ENCODE results near the gene PKD2L1.

Gene PKD2L1

GRCh38 chr10:100340948-100341847, 11.2 kb upstream of the PKD2L1 start:
- H3K9ac ChIP-seq (ENCODE audit: insufficient read length, low read depth) = no peak overlapping the region
- H3K4me3 ChIP-seq (ENCODE audit: insufficient read length, low read depth) = no peak overlapping the region
- H3K36me3 ChIP-seq (ENCODE audit: insufficient read depth, insufficient read length, low read length) = no peaks in the 10 kb centered on the region
- no peak for TF ChIP-seq ZNF274 (IDR thresholded peaks at IDR 0.05; ENCODE audit: low read depth, low read length)
- TF ChIP-seq SUZ12 (IDR thresholded peaks at IDR 0.05; ENCODE audit: extremely low read depth, insufficient read depth, insufficient read length) = no peak
- TF ChIP-seq YY1 (IDR thresholded peaks at IDR 0.05; ENCODE audit: insufficient read depth, insufficient read length) = no peak
- H3K27me3 ChIP-seq (ENCODE audit: insufficient read depth, insufficient read length) = no peaks in the 10 kb centered on the region
- H3K4me1 ChIP-seq (ENCODE audit: insufficient read depth, insufficient read length) = peaks cover 6% of the 10 kb centered on the region
- no peak for DNase-seq (ENCODE audit: low read depth, low spot score)
- H3K9me3 ChIP-seq (ENCODE audit: insufficient read depth, low read length) = no peaks in the 10 kb centered on the region

GRCh38 chr10:100339236-100339635, 9.2 kb upstream of the PKD2L1 start:
- DNase-seq (ENCODE audit: low read depth, low spot score) = no peak
- Histone ChIP-seq H3K4me3 (ENCODE audit: insufficient read length, low read depth) (no peak overlapping the region), H3K36me3 (ENCODE audit: insufficient read depth, insufficient read length, low read length) (no peaks in the 10 kb centered on the region), H3K9ac (ENCODE audit: insufficient read length, low read depth) (no peak overlapping the region), H3K9me3 (ENCODE audit: insufficient read depth, low read length) (no peaks in the 10 kb centered on the region), H3K4me1 (ENCODE audit: insufficient read depth, insufficient read length) (peaks cover 6% of the 10 kb centered on the region), H3K27me3 (ENCODE audit: insufficient read depth, insufficient read length) (no peaks in the 10 kb centered on the region)
- TF ChIP-seq YY1 (IDR thresholded peaks at IDR 0.05; ENCODE audit: insufficient read depth, insufficient read length) (no peak), SUZ12 (IDR thresholded peaks at IDR 0.05; ENCODE audit: extremely low read depth, insufficient read depth, insufficient read length) (no peak), ZNF274 (IDR thresholded peaks at IDR 0.05; ENCODE audit: low read depth, low read length) (no peak)

- H3K9ac ChIP-seq (ENCODE audit: insufficient read length, low read depth) = no peak overlapping the region
- no peaks in the 10 kb centered on the region for H3K27me3 ChIP-seq (ENCODE audit: insufficient read depth, insufficient read length)
- H3K4me3 ChIP-seq (ENCODE audit: insufficient read length, low read depth) = no peak overlapping the region
- H3K36me3 ChIP-seq (ENCODE audit: insufficient read depth, insufficient read length, low read length) = no peaks in the 10 kb centered on the region
- peaks cover 6% of the 10 kb centered on the region for H3K4me1 ChIP-seq (ENCODE audit: insufficient read depth, insufficient read length)
- H3K9me3 ChIP-seq (ENCODE audit: insufficient read depth, low read length) = no peaks in the 10 kb centered on the region
- TF ChIP-seq YY1 (IDR thresholded peaks at IDR 0.05; ENCODE audit: insufficient read depth, insufficient read length) (no peak), SUZ12 (IDR thresholded peaks at IDR 0.05; ENCODE audit: extremely low read depth, insufficient read depth, insufficient read length) (no peak), ZNF274 (IDR thresholded peaks at IDR 0.05; ENCODE audit: low read depth, low read length) (no peak)
- DNase-seq (ENCODE audit: low read depth, low spot score) = peak; percentile 30
Measured at GRCh38 chr10:100338434-100339036, 8.5 kb upstream of the PKD2L1 start.

GRCh38 chr10:100334762-100335161, 4.7 kb upstream of the PKD2L1 start:
- Histone ChIP-seq H3K9me3 (ENCODE audit: insufficient read depth, low read length) (no peaks in the 10 kb centered on the region), H3K4me1 (ENCODE audit: insufficient read depth, insufficient read length) (no peaks in the 10 kb centered on the region), H3K9ac (ENCODE audit: insufficient read length, low read depth) (no peak overlapping the region), H3K36me3 (ENCODE audit: insufficient read depth, insufficient read length, low read length) (no peaks in the 10 kb centered on the region), H3K4me3 (ENCODE audit: insufficient read length, low read depth) (no peak overlapping the region), H3K27me3 (ENCODE audit: insufficient read depth, insufficient read length) (no peaks in the 10 kb centered on the region)
- DNase-seq (ENCODE audit: low read depth, low spot score) = no peak
- no peak for TF ChIP-seq ZNF274 (IDR thresholded peaks at IDR 0.05; ENCODE audit: low read depth, low read length)
- no peak for TF ChIP-seq YY1 (IDR thresholded peaks at IDR 0.05; ENCODE audit: insufficient read depth, insufficient read length)
- TF ChIP-seq SUZ12 (IDR thresholded peaks at IDR 0.05; ENCODE audit: extremely low read depth, insufficient read depth, insufficient read length) = no peak

GRCh38 chr10:100333661-100334440, 3.8 kb upstream of the PKD2L1 start:
- H3K27me3 ChIP-seq (ENCODE audit: insufficient read depth, insufficient read length) = no peaks in the 10 kb centered on the region
- no peak for TF ChIP-seq SUZ12 (IDR thresholded peaks at IDR 0.05; ENCODE audit: extremely low read depth, insufficient read depth, insufficient read length)
- no peaks in the 10 kb centered on the region for H3K9me3 ChIP-seq (ENCODE audit: insufficient read depth, low read length)
- no peak overlapping the region for H3K9ac ChIP-seq (ENCODE audit: insufficient read length, low read depth)
- no peak for DNase-seq (ENCODE audit: low read depth, low spot score)
- no peak overlapping the region for H3K4me3 ChIP-seq (ENCODE audit: insufficient read length, low read depth)
- no peaks in the 10 kb centered on the region for H3K4me1 ChIP-seq (ENCODE audit: insufficient read depth, insufficient read length)
- H3K36me3 ChIP-seq (ENCODE audit: insufficient read depth, insufficient read length, low read length) = no peaks in the 10 kb centered on the region

- no peak for DNase-seq (ENCODE audit: low read depth, low spot score)
- Histone ChIP-seq H3K36me3 (ENCODE audit: insufficient read depth, insufficient read length, low read length) (no peaks in the 10 kb centered on the region), H3K4me3 (ENCODE audit: insufficient read length, low read depth) (no peak overlapping the region), H3K27me3 (ENCODE audit: insufficient read depth, insufficient read length) (no peaks in the 10 kb centered on the region), H3K4me1 (ENCODE audit: insufficient read depth, insufficient read length) (no peaks in the 10 kb centered on the region), H3K9ac (ENCODE audit: insufficient read length, low read depth) (no peak overlapping the region), H3K9me3 (ENCODE audit: insufficient read depth, low read length) (no peaks in the 10 kb centered on the region)
- TF ChIP-seq ZNF274 (IDR thresholded peaks at IDR 0.05; ENCODE audit: low read depth, low read length) (no peak), SUZ12 (IDR thresholded peaks at IDR 0.05; ENCODE audit: extremely low read depth, insufficient read depth, insufficient read length) (no peak), YY1 (IDR thresholded peaks at IDR 0.05; ENCODE audit: insufficient read depth, insufficient read length) (no peak)
Measured at GRCh38 chr10:100333106-100333505, 3.1 kb upstream of the PKD2L1 start.

GRCh38 chr10:100328198-100328597, 1.8 kb downstream of the PKD2L1 start:
- no peaks in the 10 kb centered on the region for H3K36me3 ChIP-seq (ENCODE audit: insufficient read depth, insufficient read length, low read length)
- DNase-seq (ENCODE audit: low read depth, low spot score) = no peak
- H3K4me1 ChIP-seq (ENCODE audit: insufficient read depth, insufficient read length) = no peaks in the 10 kb centered on the region
- H3K4me3 ChIP-seq (ENCODE audit: insufficient read length, low read depth) = no peak overlapping the region
- H3K27me3 ChIP-seq (ENCODE audit: insufficient read depth, insufficient read length) = no peaks in the 10 kb centered on the region
- H3K9ac ChIP-seq (ENCODE audit: insufficient read length, low read depth) = no peak overlapping the region
- TF ChIP-seq YY1 (IDR thresholded peaks at IDR 0.05; ENCODE audit: insufficient read depth, insufficient read length) (no peak), ZNF274 (IDR thresholded peaks at IDR 0.05; ENCODE audit: low read depth, low read length) (no peak), SUZ12 (IDR thresholded peaks at IDR 0.05; ENCODE audit: extremely low read depth, insufficient read depth, insufficient read length) (no peak)
- no peaks in the 10 kb centered on the region for H3K9me3 ChIP-seq (ENCODE audit: insufficient read depth, low read length)
